HG03460 (cell line): ENCODE results near the gene ANKRD17.
"Not testable (repeated sequence)": the region's sequence is repeated elsewhere in the genome, so short reads cannot be mapped to it uniquely, and the experiment has no call there.

Source experiments
- ATAC-seq: cut with Tn5 transposase; IDR thresholded peaks from one replicate; pipeline ENCODE4 v1.9.1; 2021; ENCODE audit not compliant: unreplicated experiment

ANKRD17 gene

DNA sequence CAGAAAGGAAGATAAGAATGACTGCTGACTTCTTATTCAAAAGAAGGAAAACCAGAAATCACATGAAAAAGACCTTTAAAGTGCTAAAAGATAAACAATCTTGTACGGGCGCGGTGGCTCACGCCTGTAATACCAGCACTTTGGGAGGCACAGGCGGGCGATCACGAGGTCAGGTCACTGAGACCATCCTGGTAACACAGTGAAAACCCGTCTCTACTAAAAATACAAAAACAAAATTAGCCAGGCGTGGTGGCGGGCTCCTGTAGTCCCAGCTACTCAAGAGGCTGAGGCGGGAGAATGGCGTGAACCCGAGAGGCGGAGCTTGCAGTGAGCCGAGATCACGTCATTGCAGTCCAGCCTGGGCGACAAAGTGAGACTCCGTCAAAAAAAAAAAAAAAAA, 54.6 kb downstream of the ANKRD17 start:
- ATAC-seq, result not testable (repeated sequence)

DNA sequence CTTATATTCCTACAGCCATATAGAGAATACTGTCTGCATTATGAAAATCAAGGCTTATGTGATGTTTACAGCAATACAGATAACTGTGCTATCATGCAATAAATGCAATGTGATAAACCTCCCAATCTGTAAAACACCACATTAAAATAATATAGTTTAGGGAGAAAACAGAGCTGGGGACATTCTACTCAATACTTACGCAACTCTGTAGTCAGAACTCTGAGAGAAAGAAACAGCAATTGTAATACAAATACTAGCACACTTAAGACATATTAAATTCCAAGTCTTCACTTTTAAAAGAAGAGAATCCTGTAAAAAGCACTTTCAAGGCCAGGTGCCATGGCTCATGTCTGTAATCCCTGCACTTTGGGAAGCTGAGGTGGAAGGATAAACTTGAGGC, 61.4 kb downstream of the ANKRD17 start:
- no peak for ATAC-seq

DNA sequence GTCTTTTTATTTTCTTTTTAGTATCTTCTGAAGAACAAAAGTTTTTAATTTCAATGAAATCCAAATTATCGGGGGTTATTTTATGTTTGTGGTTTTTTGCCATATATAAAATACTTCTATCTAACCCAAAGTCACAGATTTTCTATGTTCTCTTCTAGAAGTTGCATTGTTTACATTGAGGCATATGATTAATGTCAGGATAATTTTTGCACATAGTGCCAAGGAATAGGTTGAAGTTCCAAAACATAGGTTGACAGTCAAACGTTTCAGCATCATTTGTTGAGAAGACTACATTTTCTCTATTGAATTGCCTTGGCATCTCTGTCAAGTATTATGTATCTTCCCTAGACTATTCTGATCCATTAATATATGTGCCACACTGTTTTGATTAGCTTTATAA, 64.5 kb downstream of the ANKRD17 start:
- ATAC-seq, result no peak

DNA sequence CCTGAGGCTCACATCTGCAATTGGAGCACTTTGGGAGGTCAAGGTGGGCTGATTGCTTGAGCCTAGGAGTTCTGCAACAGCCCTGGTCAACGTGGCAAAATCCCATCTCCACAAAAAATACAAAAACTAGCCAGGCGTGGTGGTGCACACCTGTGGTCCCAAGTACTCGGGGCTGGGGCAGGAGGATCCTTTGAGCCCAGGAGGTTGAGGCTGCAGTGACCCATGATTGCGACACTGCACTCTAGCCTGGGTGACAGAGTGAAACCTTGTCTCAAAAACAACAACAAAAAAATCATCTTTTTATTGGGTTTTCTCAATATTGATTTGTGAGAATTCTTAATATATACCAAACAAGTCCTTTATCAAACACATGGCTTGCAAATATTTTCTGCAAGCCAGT, 64.9 kb downstream of the ANKRD17 start:
- ATAC-seq, result no peak

DNA sequence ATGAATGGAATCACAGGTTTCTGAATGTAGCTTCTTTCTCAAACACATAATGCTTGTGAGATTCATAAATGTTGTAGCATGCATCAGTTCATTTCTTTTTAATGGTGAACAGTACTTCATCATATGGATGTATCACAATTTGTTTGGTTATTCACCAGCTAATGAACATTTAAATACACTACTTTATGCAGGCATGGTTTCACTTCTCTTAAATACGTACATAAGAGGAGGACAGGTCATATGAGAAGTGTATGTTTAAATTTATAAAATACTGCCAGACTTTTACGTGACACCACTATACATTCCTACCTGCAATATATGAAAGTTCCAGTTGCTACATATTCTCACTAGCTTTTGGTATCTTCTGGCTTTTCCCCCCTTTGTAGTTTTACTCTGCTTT, 65.4 kb downstream of the ANKRD17 start:
- peak; percentile 72 for ATAC-seq

DNA sequence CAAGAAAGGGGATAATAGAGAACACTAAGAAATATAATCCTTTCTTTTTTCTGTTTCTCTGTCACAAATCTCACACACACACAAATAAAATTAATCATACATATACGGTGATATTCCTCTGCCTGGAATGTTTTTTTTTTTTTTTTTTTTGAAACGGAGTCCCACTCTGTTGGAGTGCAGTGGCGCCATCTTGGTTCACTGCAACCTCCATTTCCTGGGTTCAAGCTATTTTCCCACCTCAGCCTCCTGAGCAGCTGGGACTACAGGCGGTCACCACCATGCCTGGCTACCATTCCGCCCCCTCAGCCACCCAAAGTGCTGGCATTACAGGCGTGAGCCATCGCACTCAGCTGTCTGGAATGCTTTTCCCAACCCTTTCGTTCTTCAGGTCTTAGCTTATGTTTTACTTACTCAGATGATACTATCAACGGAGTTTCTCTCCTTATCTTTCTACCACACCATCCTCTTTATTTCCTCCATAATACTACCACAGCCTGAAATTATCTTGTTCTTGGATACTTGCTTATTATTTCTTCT, 69.3 kb downstream of the ANKRD17 start:
- ATAC-seq, result no peak

DNA sequence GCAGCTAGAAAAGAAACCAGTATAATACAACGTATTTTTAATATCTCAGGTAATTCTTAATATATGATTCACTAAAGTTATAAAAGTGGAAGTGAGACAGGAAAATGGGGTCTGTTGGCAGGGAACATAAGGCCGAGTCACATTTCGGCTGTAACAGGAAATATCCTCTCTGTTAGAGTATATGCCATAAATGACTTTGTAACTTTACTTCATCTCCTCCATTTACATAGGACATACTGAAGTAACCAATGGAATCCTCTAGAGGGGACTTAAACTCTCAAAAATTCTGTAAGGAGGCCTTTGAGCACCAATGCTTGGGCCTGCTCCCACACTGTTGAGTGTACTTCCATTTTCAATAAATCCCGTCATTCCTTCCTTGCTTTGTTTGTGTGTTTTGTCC, 71.3 kb downstream of the ANKRD17 start:
- ATAC-seq, result no peak

DNA sequence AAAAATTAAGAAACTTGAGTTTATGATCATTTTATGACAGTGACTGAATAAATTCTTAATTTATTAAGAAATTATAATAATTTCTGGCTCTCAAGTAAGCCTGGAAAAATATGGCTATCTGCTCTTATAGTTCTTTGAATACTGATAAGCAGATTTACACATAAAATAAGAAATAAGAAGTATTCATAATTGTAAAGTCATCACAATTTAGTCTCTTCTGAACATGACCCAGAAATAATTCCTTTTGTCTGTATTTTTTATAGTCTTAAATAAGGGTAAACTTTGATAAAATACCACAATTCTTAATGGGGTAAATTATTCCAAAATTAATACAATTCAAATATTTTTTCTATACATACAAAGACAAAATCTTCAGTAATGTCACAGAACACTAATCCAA, 72.7 kb downstream of the ANKRD17 start:
- ATAC-seq, result no peak

DNA sequence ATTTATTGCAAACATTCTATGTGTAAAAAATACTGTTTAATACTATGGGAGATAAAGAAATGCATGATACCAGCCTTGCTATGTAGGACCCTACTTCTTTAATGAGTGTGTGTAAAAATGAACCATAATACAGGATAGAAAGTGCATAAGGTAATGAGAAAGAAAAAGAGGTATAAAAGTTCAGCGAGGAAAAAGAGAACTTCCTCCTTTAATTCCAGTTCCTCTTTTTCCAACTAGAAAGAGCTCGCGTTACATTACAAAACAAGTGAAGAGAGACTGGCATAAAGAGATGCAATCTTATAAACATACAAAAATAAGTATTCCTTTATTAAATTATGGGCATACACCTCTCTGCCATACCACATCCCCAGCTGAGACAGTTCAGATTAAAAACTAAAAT, 77.4 kb downstream of the ANKRD17 start:
- no peak for ATAC-seq

DNA sequence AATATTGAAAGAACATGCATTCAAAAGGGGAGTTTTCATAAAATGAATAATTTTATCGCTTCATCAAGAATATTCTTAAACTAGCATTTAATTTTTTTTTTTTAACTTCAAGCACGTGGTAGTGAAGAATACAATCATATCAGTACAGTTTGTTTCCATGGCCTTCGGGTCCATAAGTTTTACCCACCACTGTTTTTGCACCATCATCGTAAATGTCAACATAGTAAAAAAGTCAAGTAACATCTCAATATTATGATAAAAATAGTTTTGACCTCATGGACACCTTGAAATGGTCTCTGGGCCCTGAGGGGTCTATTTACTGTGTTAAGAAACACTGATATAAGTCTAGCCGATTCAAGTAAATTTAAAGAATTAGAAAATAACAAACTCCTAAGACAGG, 80.2 kb downstream of the ANKRD17 start:
- ATAC-seq, result no peak

DNA sequence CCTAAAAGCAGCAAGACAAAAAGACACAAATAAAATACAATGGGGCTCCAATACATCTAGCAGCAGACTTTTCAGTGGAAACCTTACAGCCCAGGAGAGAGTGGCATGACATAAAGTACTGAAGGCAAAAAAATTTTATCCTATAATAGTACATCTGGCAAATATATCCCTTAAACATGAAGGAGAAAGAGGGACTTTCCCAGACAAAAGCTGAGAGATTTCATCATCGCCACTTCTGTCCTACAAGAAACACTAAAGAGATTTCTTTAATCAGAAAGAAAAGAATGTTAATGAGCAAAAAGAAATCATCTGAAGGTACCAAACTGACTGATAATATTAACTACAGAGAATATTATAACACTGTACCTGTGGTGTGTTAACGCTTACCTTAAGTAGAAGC, 86.4 kb downstream of the ANKRD17 start:
- no peak for ATAC-seq

DNA sequence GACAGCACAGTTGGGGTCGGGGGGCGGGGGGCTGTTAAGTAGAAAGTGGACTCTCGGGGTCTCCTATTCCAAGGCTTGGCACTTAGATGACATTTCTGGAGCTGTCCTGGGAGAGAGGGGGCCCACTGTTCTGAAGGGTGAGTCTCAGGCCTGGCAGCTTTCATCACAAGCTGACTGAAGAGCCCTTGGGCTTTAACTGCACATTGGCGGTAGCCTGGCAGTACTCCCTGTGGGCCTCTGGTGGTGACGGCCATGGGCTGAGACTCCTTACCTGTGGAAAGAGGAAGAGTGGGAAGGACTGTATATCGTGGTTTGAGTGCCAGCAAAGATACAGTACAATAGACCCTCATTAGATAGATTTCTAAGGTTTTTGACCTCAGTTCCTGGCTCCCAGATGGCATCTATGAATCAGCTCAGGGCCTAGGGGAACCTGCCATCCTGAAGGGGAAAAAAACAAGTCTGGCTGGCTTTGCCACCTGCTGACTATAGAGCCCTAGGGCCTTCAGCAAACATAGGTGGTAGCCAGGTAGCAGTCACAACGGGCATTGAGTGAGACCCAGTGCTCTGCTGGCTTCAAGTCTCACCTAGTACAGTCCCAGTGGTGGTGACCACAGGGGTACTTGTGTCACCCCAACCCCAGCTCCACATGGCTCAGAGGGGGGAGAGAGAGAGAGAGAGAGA, 87.9 kb downstream of the ANKRD17 start:
- no peak for ATAC-seq

DNA sequence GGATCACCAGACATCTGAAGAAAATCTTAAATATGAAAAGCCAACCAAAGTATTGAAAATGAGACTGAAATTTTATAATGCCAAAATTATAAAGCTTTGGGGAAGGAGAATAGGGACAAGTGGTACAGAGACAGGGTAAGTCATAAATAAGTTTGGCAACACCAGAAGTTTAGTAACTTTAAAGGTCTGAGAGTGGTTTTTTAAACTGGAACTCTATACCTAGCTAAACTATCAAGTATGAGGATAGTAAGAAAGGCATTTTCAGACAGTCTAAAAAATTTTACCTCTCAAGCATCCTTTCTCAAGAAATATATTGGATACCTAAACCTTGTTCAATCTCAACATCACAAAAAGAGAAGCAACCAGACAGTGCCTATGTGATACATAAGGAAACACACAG, 92.4 kb downstream of the ANKRD17 start:
- no peak for ATAC-seq

DNA sequence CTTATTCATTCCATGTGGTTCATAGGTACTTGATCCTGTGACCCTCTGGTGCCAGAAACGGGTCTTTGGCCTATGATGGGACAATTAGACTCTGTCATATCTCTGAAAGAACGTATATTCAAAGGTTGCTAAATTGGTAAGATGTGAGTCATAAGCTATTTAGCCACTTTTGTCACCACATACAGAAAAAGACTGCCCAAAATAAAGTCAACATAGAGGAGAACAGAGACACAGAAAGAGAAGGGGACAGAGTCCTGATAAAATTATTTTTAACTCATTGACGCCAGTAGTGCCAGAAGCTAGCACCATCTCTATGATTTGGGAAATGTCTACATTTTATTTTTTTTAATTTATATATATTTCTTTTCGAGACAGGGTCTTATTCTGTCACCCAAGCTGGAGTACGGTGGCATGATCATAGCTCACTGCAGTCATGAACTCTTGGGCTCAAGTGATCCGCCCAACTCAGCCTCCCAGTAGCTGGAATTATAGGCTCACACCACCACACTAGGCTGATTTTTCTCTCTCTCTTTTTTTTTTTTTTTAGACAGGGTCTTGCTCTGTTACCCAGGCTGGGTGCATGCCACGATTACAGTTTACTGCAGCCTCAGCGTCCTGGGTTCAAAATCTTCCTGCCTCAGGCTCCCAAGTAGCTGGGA, 96.9 kb downstream of the ANKRD17 start:
- ATAC-seq, result no peak

DNA sequence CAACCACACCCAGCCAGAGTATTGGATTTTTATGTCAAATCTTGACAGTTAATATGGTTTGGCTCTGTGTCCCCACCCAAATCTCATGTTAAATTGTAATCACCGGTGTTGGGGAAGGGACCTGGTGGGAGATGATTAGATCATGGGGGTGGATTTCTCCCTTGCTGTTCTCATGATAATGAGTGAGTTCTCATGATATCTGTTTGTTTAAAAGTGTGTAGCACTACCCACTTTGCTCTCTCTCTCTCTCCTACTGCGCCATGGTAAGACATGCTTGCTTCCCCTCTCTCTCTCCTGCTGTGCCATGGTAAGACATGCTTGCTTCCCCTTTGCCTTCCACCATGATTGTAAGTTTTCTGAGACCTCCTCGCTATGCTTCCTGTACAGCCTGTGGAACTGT, 102.2 kb downstream of the ANKRD17 start:
- no peak for ATAC-seq

DNA sequence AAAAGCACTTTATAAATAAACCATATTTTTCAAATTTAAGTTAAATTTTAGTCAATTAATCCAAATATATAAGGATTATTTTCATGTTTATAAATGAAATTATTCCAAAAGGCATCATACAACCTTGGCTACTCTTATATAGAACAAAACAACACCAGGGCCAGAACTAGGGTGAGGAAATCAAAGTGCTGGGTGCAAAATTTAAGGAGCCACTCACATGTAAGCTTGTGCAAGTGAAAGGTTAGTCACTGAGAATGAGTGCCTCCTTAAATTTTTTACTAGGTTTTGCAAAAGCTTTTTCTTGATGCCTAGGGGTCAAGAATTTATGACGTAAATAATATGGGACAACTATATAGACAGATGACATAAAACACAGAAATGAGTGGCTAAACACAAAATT, 105.7 kb downstream of the ANKRD17 start:
- no peak for ATAC-seq

DNA sequence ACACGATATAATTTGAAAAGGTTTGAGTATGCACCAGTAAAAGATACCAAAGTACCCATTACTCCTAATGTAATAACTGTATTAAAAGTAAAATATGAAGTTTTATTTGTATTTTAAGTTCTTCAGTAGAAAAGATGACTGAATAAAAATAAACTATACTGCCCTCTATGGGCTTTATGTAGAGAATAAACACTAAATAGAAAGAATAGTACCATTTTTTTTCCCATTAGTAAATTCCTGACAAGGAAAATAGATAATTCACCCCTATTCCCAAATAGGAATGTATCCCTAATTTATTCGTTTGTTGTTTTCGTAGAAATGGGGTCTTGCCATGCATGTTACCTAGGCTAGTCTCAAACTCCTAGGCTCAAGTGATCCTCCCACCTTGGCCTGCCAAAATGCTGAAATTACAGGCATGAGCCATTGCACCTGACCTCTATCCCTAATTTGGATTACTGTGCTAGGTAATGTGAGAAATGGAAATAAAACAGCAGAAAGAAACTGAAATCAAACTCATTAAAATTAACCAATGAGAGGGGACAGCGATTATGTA, 115.5 kb downstream of the ANKRD17 start:
- ATAC-seq, result no peak

DNA sequence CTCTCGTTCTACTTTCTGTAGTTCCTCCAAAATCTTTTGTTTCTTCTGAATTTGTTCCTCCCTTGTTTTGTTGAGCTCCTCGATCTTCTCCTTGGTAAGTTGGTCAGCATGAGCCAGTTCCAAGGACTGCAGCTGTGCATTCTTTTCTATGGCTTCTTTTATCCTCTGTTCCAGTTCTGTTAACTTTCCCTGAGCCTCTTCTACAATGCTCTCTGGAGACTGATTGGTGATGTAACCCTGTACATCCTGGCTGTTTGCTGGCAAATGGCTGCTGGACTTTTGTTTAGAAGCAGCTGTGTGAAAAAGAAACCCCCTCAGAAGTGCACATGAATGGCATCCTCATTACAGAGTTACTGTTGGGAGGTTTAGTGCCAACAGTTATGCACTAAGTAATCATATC, 118.6 kb downstream of the ANKRD17 start:
- no peak for ATAC-seq

DNA sequence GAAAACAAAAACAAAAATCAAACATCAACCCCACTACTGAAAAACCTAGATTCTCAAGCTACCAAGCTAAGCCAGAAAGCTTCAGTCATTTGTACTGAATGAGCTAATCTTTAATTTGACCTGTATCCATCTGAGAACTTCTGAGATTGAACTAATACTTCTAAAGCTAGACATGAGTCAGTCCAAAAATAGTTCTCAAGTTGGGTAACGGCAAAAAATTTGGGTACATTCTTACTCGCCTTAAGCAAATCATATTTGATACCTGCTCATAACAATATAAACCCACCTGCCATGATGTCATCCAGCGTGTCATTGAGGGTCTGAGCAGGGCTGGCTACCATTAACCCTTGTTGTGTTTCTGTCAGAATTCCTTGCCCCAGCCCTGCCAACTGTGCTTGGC, 119.4 kb downstream of the ANKRD17 start:
- no peak for ATAC-seq

DNA sequence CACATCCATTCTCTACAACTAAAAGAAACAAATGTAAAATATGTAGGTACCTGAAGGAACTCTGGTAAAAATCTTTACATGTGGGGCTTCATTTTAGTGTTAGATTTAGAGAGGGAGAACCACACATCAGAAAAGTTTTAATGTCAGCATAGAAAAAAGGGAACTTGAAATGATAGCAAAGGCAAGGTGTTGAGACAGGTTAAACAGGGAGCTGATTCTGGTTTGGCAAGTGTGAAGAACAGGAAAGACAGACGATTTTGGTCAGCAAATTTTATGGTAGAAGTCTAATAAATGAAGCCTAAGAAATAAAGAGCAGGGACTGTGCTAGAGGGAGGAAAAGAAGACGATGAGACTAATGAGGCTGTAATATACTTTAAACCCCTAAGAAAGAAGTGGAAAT, 121.5 kb downstream of the ANKRD17 start:
- no peak for ATAC-seq

DNA sequence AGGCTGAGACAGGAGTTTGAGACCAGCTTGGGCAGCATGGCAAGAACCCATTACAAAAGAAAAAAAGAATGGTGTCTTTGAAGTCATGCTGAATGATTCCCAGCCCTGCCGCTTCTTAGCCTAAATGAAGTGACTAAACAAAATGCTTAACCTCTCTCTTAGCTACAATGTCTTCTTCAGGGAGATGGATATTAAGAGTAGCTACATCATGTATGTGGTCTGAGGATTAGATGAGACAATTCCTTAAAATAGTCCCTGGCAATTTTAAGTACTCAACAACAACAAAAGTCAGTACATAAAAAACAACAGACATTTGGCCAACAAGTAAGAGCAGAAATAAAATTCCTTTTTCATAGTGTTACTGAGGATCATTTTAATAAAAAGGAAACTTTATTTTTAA, 124.8 kb downstream of the ANKRD17 start:
- no peak for ATAC-seq

DNA sequence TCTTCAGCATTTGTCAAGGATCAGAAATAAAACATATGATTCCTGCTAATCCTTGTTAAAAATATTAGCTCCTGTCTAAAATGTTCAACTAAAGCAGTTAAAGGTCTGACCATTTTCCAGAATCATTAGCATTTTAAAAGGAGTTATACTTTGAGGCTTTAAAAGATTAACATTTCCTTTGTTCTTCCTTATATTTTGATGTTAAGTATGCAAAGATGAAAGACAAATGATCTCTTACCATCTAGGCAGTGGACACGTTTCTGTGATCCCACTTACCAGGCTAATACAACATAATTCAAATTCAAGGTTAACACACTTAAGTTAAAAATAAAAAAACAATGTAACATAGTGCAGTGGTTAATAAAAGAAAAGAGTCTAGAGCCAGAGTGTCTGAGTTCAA, 127.3 kb downstream of the ANKRD17 start:
- ATAC-seq, result no peak
